Measurements from ENCODE around the gene ERI3.

ERI3 gene

GRCh38 chr1:44292651-44293050 is 62.4 kb downstream of the ERI3 start:
- TF ChIP-seq CTCF (IDR thresholded peaks at IDR 0.05; ENCODE audit: extremely low read depth, missing control alignments), result no peak
- DNase-seq (ENCODE audit: low spot score), result no peak

GRCh38 chr1:44290250-44291094 is 64.6 kb downstream of the ERI3 start:
- no peak for TF ChIP-seq CTCF (IDR thresholded peaks at IDR 0.05; ENCODE audit: extremely low read depth, missing control alignments)
- DNase-seq (ENCODE audit: low spot score), result no peak

- no peak for DNase-seq (ENCODE audit: low spot score)
- TF ChIP-seq CTCF (IDR thresholded peaks at IDR 0.05; ENCODE audit: extremely low read depth, missing control alignments), result no peak
Observed at GRCh38 chr1:44289530-44289929, 65.5 kb downstream of the ERI3 start.

GRCh38 chr1:44288883-44289282 is 66.2 kb downstream of the ERI3 start:
- TF ChIP-seq CTCF (IDR thresholded peaks at IDR 0.05; ENCODE audit: extremely low read depth, missing control alignments), result no peak
- no peak for DNase-seq (ENCODE audit: low spot score)

- no peak for DNase-seq (ENCODE audit: low spot score)
- no peak for TF ChIP-seq CTCF (IDR thresholded peaks at IDR 0.05; ENCODE audit: extremely low read depth, missing control alignments)
Observed at GRCh38 chr1:44284184-44284583, 70.9 kb downstream of the ERI3 start.

- no peak for TF ChIP-seq CTCF (IDR thresholded peaks at IDR 0.05; ENCODE audit: extremely low read depth, missing control alignments)
- DNase-seq (ENCODE audit: low spot score), result no peak
Observed at GRCh38 chr1:44283524-44284173, 71.4 kb downstream of the ERI3 start.

- no peak for DNase-seq (ENCODE audit: low spot score)
- TF ChIP-seq CTCF (IDR thresholded peaks at IDR 0.05; ENCODE audit: extremely low read depth, missing control alignments), result no peak
Observed at GRCh38 chr1:44282704-44283426, 72.2 kb downstream of the ERI3 start.
